ENCODE results near the gene FDX1.
A peak's percentile ranks its signal among the peaks of the same experiment; 100 is the strongest.

FDX1 gene

DNA sequence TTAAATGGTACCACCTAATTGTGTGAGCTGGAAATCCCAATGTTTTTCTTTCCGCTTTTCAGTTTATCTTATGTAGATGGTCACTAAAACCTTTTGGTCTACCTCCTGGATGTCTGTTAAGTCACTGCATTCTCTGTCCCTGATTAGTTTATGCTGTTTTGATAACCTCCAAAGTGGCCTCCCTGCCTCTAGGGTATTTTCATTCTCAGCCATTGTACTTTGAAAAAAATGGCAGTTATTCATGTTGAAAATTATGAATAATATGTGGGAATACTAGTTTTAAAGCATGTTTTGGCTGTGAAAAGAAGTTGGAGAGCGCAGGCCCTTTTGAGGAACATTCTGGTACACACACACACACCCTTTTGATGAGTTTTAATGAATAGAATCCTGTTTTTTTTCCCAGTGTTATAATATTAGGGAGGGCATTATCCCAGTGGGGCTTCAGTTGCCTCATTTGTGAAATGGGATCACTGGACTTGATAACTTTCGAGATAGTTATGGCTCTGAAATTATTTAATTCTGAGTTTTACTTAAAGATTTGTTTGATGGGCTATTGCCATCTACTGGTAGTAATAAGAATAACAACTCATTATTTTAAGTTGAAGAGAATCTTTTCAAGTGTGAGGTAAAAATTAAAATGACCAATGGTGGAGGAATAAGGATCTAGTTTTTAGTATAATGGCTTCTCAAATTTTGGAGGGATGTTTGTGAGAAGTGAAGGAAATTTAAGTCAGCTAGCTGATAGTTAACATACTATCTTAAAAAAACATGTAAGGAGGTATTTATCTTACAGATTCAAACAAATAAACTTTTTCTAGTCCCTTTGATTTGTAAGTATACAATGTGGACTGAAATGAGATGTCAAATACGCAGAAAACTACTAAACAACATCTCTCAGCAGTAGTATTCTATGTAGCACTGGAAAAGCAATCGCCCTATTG, 3.9 kb downstream of the FDX1 start:
- TF ChIP-seq, protein P1, sequence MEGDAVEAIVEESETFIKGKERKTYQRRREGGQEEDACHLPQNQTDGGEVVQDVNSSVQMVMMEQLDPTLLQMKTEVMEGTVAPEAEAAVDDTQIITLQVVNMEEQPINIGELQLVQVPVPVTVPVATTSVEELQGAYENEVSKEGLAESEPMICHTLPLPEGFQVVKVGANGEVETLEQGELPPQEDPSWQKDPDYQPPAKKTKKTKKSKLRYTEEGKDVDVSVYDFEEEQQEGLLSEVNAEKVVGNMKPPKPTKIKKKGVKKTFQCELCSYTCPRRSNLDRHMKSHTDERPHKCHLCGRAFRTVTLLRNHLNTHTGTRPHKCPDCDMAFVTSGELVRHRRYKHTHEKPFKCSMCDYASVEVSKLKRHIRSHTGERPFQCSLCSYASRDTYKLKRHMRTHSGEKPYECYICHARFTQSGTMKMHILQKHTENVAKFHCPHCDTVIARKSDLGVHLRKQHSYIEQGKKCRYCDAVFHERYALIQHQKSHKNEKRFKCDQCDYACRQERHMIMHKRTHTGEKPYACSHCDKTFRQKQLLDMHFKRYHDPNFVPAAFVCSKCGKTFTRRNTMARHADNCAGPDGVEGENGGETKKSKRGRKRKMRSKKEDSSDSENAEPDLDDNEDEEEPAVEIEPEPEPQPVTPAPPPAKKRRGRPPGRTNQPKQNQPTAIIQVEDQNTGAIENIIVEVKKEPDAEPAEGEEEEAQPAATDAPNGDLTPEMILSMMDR (conservative IDR thresholded peaks at IDR 0.05; ENCODE audit: low read depth, low read length): peak; percentile 40
- H3K4me3 ChIP-seq (ENCODE audit: low read length): no peak overlapping the region
- no peak for DNase-seq (ENCODE audit: low read depth)

GRCh38 chr11:110434952-110435779, 5.4 kb downstream of the FDX1 start:
- DNase-seq (ENCODE audit: low read depth): no peak
- TF ChIP-seq, protein P1 (conservative IDR thresholded peaks at IDR 0.05; ENCODE audit: low read depth, low read length): peak; percentile 49

GRCh38 chr11:110435780-110436717, 6.3 kb downstream of the FDX1 start:
- TF ChIP-seq, protein P1 (conservative IDR thresholded peaks at IDR 0.05; ENCODE audit: low read depth, low read length): no peak
- H3K4me3 ChIP-seq (ENCODE audit: low read length): no peak overlapping the region
- no peak for DNase-seq (ENCODE audit: low read depth)

More at GRCh38 chr11:110434952-110435779, 5.4 kb downstream of the FDX1 start:
- H3K4me3 ChIP-seq (ENCODE audit: low read length): no peak overlapping the region

GRCh38 chr11:110438017-110438416, 8.3 kb downstream of the FDX1 start:
- TF ChIP-seq, protein P1 (conservative IDR thresholded peaks at IDR 0.05; ENCODE audit: low read depth, low read length): no peak
- DNase-seq (ENCODE audit: low read depth): no peak
- H3K4me3 ChIP-seq (ENCODE audit: low read length): no peak overlapping the region

GRCh38 chr11:110445437-110445836, 15.7 kb downstream of the FDX1 start:
- no peak for DNase-seq (ENCODE audit: low read depth)
- no peak overlapping the region for H3K4me3 ChIP-seq (ENCODE audit: low read length)
- TF ChIP-seq, protein P1 (conservative IDR thresholded peaks at IDR 0.05; ENCODE audit: low read depth, low read length): no peak

DNA sequence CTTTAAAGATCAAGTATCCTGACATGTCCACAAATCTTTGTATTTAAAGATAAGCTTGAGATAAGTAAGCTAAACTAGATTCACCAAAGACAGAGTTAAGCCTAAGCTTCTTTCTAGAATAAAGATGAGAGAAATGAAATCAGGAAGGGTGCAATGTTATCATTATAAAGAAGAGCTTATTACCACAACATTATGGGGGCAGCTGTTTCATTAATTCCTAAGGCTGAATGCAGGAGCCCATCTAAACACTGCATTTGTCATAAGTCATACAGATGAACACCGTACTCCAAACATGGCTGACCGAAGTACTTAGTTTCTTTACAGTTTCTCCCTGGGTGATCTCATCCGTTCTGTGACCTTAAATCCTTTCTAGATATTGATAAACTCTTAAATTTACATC, 16.3 kb downstream of the FDX1 start:
- no peak overlapping the region for H3K4me3 ChIP-seq (ENCODE audit: low read length)
- TF ChIP-seq, protein P1 (conservative IDR thresholded peaks at IDR 0.05; ENCODE audit: low read depth, low read length): no peak
- no peak for DNase-seq (ENCODE audit: low read depth)

Data from retinal pigment epithelial cell (primary cell).